ENCODE data around the gene TSPAN11.

The TSPAN11 gene

GRCh38 chr12:30932881-30933280 is 6.3 kb downstream of the TSPAN11 start:
- no peak for TF ChIP-seq CTCF (IDR thresholded peaks at IDR 0.05)

GRCh38 chr12:30934811-30935210 is 8.3 kb downstream of the TSPAN11 start:
- no peak for TF ChIP-seq CTCF (IDR thresholded peaks at IDR 0.05)

GRCh38 chr12:30936036-30936435 is 9.5 kb downstream of the TSPAN11 start:
- TF ChIP-seq CTCF (IDR thresholded peaks at IDR 0.05) = no peak

DNA sequence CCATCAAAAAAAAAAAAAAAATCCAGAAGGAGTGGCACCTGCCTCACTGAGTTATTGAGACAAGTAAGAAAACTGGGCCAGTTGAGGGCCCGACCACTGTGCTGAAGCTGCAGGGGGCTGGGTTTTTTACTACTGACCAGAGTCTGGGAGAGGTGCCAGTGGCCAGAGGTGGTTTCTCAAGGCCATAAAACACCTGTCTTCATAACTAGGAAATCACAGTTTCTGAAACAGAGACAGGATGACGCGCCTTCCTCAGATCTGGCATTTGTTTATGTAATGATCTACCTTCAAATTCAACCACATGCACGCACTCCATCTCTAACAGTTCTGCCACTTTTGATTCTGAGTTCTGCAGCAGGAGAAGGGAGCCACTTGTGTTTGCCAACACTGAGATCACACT is 12.7 kb downstream of the TSPAN11 start:
- no peak for TF ChIP-seq CTCF (IDR thresholded peaks at IDR 0.05)

DNA sequence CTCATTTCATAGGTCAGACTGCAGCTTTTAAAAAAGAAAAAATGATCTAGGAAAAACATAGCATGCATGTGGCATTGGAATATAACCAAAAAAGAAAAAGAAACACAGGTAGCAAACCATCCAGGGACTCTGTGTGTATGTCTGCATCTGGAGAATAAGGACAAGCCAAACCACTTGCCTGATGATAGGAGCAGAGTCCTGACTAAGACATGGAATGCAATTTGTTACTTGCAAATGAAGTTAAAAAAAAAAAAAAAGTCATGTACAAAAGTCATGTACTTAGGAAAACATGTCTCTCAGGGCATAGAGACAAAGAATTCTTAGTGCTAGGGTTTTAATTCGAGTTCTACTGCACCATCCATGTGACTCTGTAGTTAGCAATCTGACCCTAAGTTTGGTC is 15.9 kb downstream of the TSPAN11 start:
- TF ChIP-seq CTCF (IDR thresholded peaks at IDR 0.05) = no peak

- no peak for TF ChIP-seq CTCF (IDR thresholded peaks at IDR 0.05)
Observed at GRCh38 chr12:30942936-30943335, 16.4 kb downstream of the TSPAN11 start.

- no peak for TF ChIP-seq CTCF (IDR thresholded peaks at IDR 0.05)
Observed at GRCh38 chr12:30945443-30946164, 19.1 kb downstream of the TSPAN11 start.

GRCh38 chr12:30952015-30952414 is 25.5 kb downstream of the TSPAN11 start:
- TF ChIP-seq CTCF (IDR thresholded peaks at IDR 0.05) = no peak
